H1 (cell line): ENCODE measurements around the gene MAGIX. TPM values are rescaled to one million over a fixed set of nuclear protein-coding genes. Genes with fewer than 3 reads are reported as not detected.

Source experiments
- CHD1 ChIP-seq: IDR thresholded peaks from 2 replicates; pipeline ENCODE4 v1.6.1; 2012; ENCODE audit warnings: low read depth, low read length, improper control_type of control experiment
- JUN ChIP-seq: IDR thresholded peaks from 2 replicates; pipeline ENCODE4 v1.6.1; 2011; ENCODE audit warnings: low read depth, mild to moderate bottlenecking, improper control_type of control experiment, low read length
- PHF8 ChIP-seq: fragments of 200-600 bp; sonication (generic); conservative IDR thresholded peaks from 2 replicates; pipeline ENCODE4 v1.7.1; 2012; ENCODE audit warnings: low read depth, mild to moderate bottlenecking, inconsistent platforms, low read length, moderate library complexity
- polyA plus RNA-seq, 7 experiments: library from polyadenylated mRNA; depleted of rRNA in 3 of 7; stranded (reverse) in 5 of 7; unstranded in 2 of 7; fragments of >200 nt in 5 of 7; fragments of 200-250 nt in 2 of 7; gene quantifications; 1 replicate in 5 of 7; 2 replicates in 1 of 7; 4 replicates in 1 of 7; pipeline versions ENCODE4 v1.2.1 to v1.2.3, GENCODE V29; 2011 to 2013; ENCODE audit warnings: missing spikeins in 2 of 7, mixed read lengths in 2 of 7
- total RNA-seq: library from RNA; stranded (reverse); fragmentation: NEBNext Ultra II Directional; extraction: Animal tissue kit (Norgen Biotek cat#: 25700); gene quantifications from 2 replicates; pipeline ENCODE4 v1.2.1, GENCODE V29; 2021

The MAGIX gene
- total and polyA plus RNA-seq, 2 of the 8 experiments (the other 6 are each of a cell fraction or from before 2014, with no cell fraction given): 0.37 to 1.1 TPM

DNA sequence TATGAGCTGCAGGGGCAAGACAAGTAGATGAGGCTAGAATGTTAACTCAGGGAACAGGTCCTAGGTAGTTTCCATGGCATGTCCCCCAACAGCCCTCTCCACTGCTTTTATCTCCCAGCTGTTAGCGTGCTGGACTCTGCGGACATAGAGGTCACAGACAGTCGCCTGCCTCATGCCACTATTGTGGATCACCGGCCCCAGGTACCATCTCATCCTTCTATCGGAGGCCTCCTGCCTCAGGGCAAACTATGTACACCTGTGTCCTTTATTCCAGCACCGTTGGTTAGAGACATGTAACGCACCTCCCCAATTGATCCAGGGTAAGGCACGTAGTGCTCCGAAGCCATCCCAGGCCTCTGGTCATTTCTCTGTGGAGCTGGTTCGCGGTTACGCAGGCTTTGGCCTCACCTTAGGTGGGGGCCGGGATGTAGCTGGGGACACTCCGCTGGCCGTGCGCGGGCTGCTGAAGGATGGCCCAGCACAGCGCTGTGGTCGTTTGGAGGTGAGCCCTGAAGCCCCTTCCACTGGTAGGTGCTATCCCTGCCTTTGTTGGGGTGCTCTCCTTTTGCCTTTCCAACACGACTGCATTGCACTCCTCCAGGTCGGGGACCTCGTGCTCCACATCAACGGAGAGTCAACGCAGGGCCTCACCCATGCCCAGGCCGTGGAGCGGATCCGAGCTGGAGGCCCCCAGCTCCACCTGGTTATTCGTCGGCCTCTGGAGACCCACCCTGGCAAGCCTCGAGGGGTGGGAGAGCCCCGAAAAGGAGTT lies 2.2 kb downstream of the MAGIX start (continued):
- no peak for TF ChIP-seq JUN
- no peak for TF ChIP-seq CHD1
- TF ChIP-seq PHF8: no peak
